GM12878 (cell line): Measurements from ENCODE around the gene CARD9.

ENCODE experiments used
- CEBPB ChIP-seq, 2 experiments: fragments of 150-350 bp in 1 of 2; IDR thresholded peaks; 2 replicates each; pipeline ENCODE4 v1.6.1; 2012 to 2014; ENCODE audit warnings: low read depth in 2 of 2, low read length in 2 of 2, borderline replicate concordance in 1 of 2, inconsistent platforms in 1 of 2
- CTCF ChIP-seq, 3 experiments: IDR thresholded peaks in 2 of 3; conservative IDR thresholded peaks in 1 of 3; 2 replicates each; pipeline ENCODE4 v1.5.1; 2011; ENCODE audit warnings: low read depth in 3 of 3, low read length in 3 of 3, mild to moderate bottlenecking in 3 of 3, control low read depth in 2 of 3, moderate library complexity in 2 of 3, inconsistent platforms in 1 of 3, mixed read lengths in 1 of 3; ENCODE audit not compliant: control insufficient read depth in 2 of 3, insufficient read depth in 1 of 3; ENCODE audit errors: extremely low read depth in 1 of 3
- EED ChIP-seq: sonication (generic); IDR thresholded peaks from 2 replicates; pipeline ENCODE4 v1.6.1; 2016; ENCODE audit warnings: antibody characterized with exemption, low read depth
- HDAC2 ChIP-seq: fragments of 200-600 bp; sonication (generic); IDR thresholded peaks from 2 replicates; pipeline ENCODE4 v1.6.1; 2017
- RAD21 ChIP-seq: IDR thresholded peaks from 2 replicates; pipeline ENCODE4 v1.6.1; 2011; ENCODE audit warnings: mild to moderate bottlenecking, low read depth, low read length, moderate library complexity; ENCODE audit not compliant: insufficient read depth
- STAT1 ChIP-seq: fragments of 450-650 bp; conservative IDR thresholded peaks from 2 replicates; pipeline ENCODE4 v1.6.1; 2014; ENCODE audit warnings: antibody characterized with exemption, mild to moderate bottlenecking
- SUZ12 ChIP-seq: fragments of 200-600 bp; sonication (generic); IDR thresholded peaks from one replicate; pipeline ENCODE4 v1.6.1; 2018; ENCODE audit warnings: antibody characterized with exemption, mild to moderate bottlenecking; ENCODE audit not compliant: unreplicated experiment

- TF ChIP-seq CEBPB (IDR thresholded peaks at IDR 0.05; ENCODE audit: borderline replicate concordance in 1 of 2, low read depth in 2 of 2, low read length in 2 of 2) (no peak), EED (no peak), CTCF (IDR thresholded peaks at IDR 0.05 in 2 of 3, conservative IDR thresholded peaks at IDR 0.05 in 1 of 3; ENCODE audit: control insufficient read depth in 2 of 3, extremely low read depth in 1 of 3, insufficient read depth in 1 of 3, low read depth in 3 of 3, low read length in 3 of 3) (no peak), RAD21 (no peak), SUZ12 (no peak), STAT1 (no peak), HDAC2 (no peak)
Measured at GRCh38 chr9:136354592-136355085, 18.8 kb downstream of the CARD9 start.
